NCI-H1436 treated with DMSO at 0.1 percent for 48 hours (cell line): ENCODE measurements around the gene LTA4H.
A peak's percentile ranks its signal among the peaks of the same experiment; 100 is the strongest.

Experiments
- DNase-seq: peaks from one replicate; lab custom pipeline; 2025; lab: John Stamatoyannopoulos, UW

Gene LTA4H

GRCh38 chr12:96034621-96035282 is 635 bp downstream of the LTA4H start:
- no peak for DNase-seq

GRCh38 chr12:96033549-96034389 is 1.6 kb downstream of the LTA4H start:
- no peak for DNase-seq

- DNase-seq: no peak
Observed at GRCh38 chr12:96029826-96030225, 5.6 kb downstream of the LTA4H start.

GRCh38 chr12:96028538-96028937 is 6.8 kb downstream of the LTA4H start:
- no peak for DNase-seq

GRCh38 chr12:96026331-96026730 is 9.1 kb downstream of the LTA4H start:
- no peak for DNase-seq

GRCh38 chr12:96025518-96025917 is 9.9 kb downstream of the LTA4H start:
- DNase-seq: no peak

GRCh38 chr12:96020314-96021003 is 14.9 kb downstream of the LTA4H start:
- no peak for DNase-seq

GRCh38 chr12:96015672-96016071 is 19.7 kb downstream of the LTA4H start:
- no peak for DNase-seq

- no peak for DNase-seq
Observed at GRCh38 chr12:96014943-96015599, 20.3 kb downstream of the LTA4H start.

GRCh38 chr12:96007729-96008128 is 27.7 kb downstream of the LTA4H start:
- DNase-seq: no peak

GRCh38 chr12:96006727-96007126 is 28.7 kb downstream of the LTA4H start:
- no peak for DNase-seq

GRCh38 chr12:96000858-96001257 is 34.5 kb downstream of the LTA4H start:
- DNase-seq: no peak

GRCh38 chr12:95999484-95999883 is 35.9 kb downstream of the LTA4H start:
- DNase-seq: no peak

GRCh38 chr12:95998611-95999286 is 36.6 kb downstream of the LTA4H start:
- DNase-seq: peak; percentile 2

GRCh38 chr12:95997911-95998510 is 37.4 kb downstream of the LTA4H start:
- no peak for DNase-seq

GRCh38 chr12:95997276-95997675 is 38.1 kb downstream of the LTA4H start:
- DNase-seq: no peak

GRCh38 chr12:95996034-95996658 is 39.2 kb downstream of the LTA4H start, which contains the start of gene HAL:
Gene HAL (minus strand): TSS chr12:95996344. CDS start chr12:95995910, 434 bp downstream.
- DNase-seq: no peak

GRCh38 chr12:95995238-95996031 is 40.0 kb downstream of the LTA4H start:
- no peak for DNase-seq

GRCh38 chr12:95994476-95994875 is 40.9 kb downstream of the LTA4H start:
- DNase-seq: no peak

- no peak for DNase-seq
Observed at GRCh38 chr12:95993907-95994306, 41.5 kb downstream of the LTA4H start.
